OCI-LY7 (cell line): ENCODE measurements around the gene GABARAP. TPM values are rescaled to one million over a fixed set of nuclear protein-coding genes. Genes with fewer than 3 reads are reported as not detected.

Experiments
- BruUV-seq: library from RNA; stranded (reverse); fragments of 400-500 nt; replicated peaks from 2 replicates; lab custom pipeline; 2021; lab: Mats Ljungman, UMichigan
- CTCF ChIA-PET: fragments of 300-600 bp; sonication (Branson Sonifier 250); formaldehyde crosslinking; loops from one replicate; lab custom pipeline; 2022; ENCODE audit warnings: antibody characterized with exemption; ENCODE audit not compliant: unreplicated experiment; lab: Charles Lee
- POLR2A ChIA-PET: fragments of 300-600 bp; sonication (Branson Sonifier 250); formaldehyde crosslinking; loops from one replicate; lab custom pipeline; 2022; ENCODE audit warnings: antibody characterized with exemption; lab: Charles Lee
- DNase-seq: peaks from one replicate; pipeline ENCODE4 v3.0.0-alpha.2; 2015; ENCODE audit warnings: low spot score
- H2AFZ ChIP-seq: fragments of 200-600 bp; sonication (generic), shearing (Covaris generic); 2 replicates; pipeline ENCODE4 v1.6.1; 2014; ENCODE audit warnings: mild to moderate bottlenecking, antibody characterized with exemption, low read length, moderate library complexity
- H3K27ac ChIP-seq: fragments of 200-600 bp; sonication (generic); 2 replicates; pipeline ENCODE4 v1.5.1; 2014; ENCODE audit warnings: mixed run types, low read depth, mild to moderate bottlenecking, moderate library complexity, low read length, inconsistent platforms; ENCODE audit not compliant: poor library complexity, severe bottlenecking
- H3K36me3 ChIP-seq: fragments of 200-600 bp; sonication (generic); 2 replicates; pipeline ENCODE4 v1.6.1; 2014; ENCODE audit warnings: mild to moderate bottlenecking, antibody characterized with exemption, low read length, moderate library complexity, mixed read lengths; ENCODE audit not compliant: insufficient read depth
- H3K4me1 ChIP-seq: fragments of 200-600 bp; sonication (generic); 2 replicates; pipeline ENCODE4 v1.5.1; 2014; ENCODE audit warnings: mild to moderate bottlenecking, low read length; ENCODE audit not compliant: insufficient read depth, poor library complexity, severe bottlenecking
- H3K4me2 ChIP-seq: fragments of 200-600 bp; sonication (generic); 2 replicates; pipeline ENCODE4 v1.6.1; 2014; ENCODE audit warnings: mild to moderate bottlenecking, low read length
- H3K4me3 ChIP-seq: fragments of 200-600 bp; sonication (generic); 2 replicates; pipeline ENCODE4 v1.5.1; 2014; ENCODE audit warnings: mild to moderate bottlenecking, low read depth, low read length; ENCODE audit not compliant: poor library complexity, severe bottlenecking
- H3K79me2 ChIP-seq: fragments of 200-600 bp; sonication (generic); 2 replicates; pipeline ENCODE4 v1.6.1; 2016; ENCODE audit warnings: low read depth, mild to moderate bottlenecking, low read length, moderate library complexity, mixed read lengths; ENCODE audit not compliant: insufficient read depth
- H3K9me2 ChIP-seq: fragments of 200-600 bp; sonication (generic); 2 replicates; pipeline ENCODE4 v1.6.1; 2016; ENCODE audit warnings: mild to moderate bottlenecking, low read length, mixed read lengths; ENCODE audit not compliant: insufficient read depth
- H3K9me3 ChIP-seq: fragments of 200-600 bp; sonication (generic); 2 replicates; pipeline ENCODE4 v1.6.1; 2014; ENCODE audit warnings: mild to moderate bottlenecking, mixed run types, low read length, mixed read lengths
- H4K20me1 ChIP-seq: fragments of 200-600 bp; sonication (generic); 2 replicates; pipeline ENCODE4 v1.6.1; 2014; ENCODE audit warnings: mild to moderate bottlenecking, antibody characterized with exemption, low read length, moderate library complexity, mixed read lengths; ENCODE audit not compliant: insufficient read depth
- CTCF ChIP-seq: fragments of 200-600 bp; sonication (generic); conservative IDR thresholded peaks from 2 replicates; pipeline ENCODE4 v1.5.1; 2014; ENCODE audit warnings: mild to moderate bottlenecking, antibody characterized with exemption, low read length, moderate library complexity, mixed read lengths
- EZH2phosphoT487 ChIP-seq: fragments of 200-600 bp; sonication (generic); IDR thresholded peaks from 2 replicates; pipeline ENCODE4 v1.6.1; 2018; ENCODE audit warnings: low read depth, borderline replicate concordance, mild to moderate bottlenecking, mixed run types, antibody characterized with exemption, low read length, moderate library complexity, mixed read lengths
- intact Hi-C: fragments of 100-400 bp; cut with micrococcal nuclease; formaldehyde crosslinking; loops from one replicate; pipeline ENCODE4 v1.10.0; 2022; ENCODE audit not compliant: unreplicated experiment
- total RNA-seq, 2 experiments: library from RNA; depleted of rRNA in 1 of 2; stranded (reverse); fragments of >200 nt in 1 of 2; shearing (Covaris generic) in 1 of 2; gene quantifications; 2 replicates each; pipeline ENCODE4 v1.2.3, GENCODE V29; 2014 to 2022

Gene GABARAP
- total RNA-seq, 2 experiments from 2014 or later, result 128 to 199 TPM

- no peaks in the 10 kb centered on the region for H3K9me2 ChIP-seq
- H3K79me2 ChIP-seq, result peaks cover 24% of the 10 kb centered on the region
- no peak for TF ChIP-seq CTCF
- no peak for TF ChIP-seq EZH2phosphoT487
- peak overlapping the region; percentile 91 for H3K4me2 ChIP-seq
- H3K27ac ChIP-seq, result peak overlapping the region; percentile 71
- H3K4me3 ChIP-seq, result peak overlapping the region; percentile 75
- H3K36me3 ChIP-seq, result peaks cover 17% of the 10 kb centered on the region; the same call in 1 of the 2 replicates
- ChIA-PET POLR2A (interaction anchor here (0.6 kb wide), 2 partner anchors 47 to 263 kb away, joined by 3 read pairs; no protein-coding TSS in a partner anchor), CTCF (no interaction called here)
- intact Hi-C loops, result no loop called here
- no peaks in the 10 kb centered on the region for H3K9me3 ChIP-seq
- H3K4me1 ChIP-seq, result peaks cover 64% of the 10 kb centered on the region
- no peaks in the 10 kb centered on the region for H4K20me1 ChIP-seq
- no TSS peak for BruUV-seq
- H2AFZ ChIP-seq, result peak overlapping the region; percentile 17; the same call in 1 of the 2 replicates
- peak; percentile 68 for DNase-seq
These were observed 24.9 kb downstream of the GABARAP start for GRCh38 chr17:7217113-7217987.

GRCh38 chr17:7216242-7217112 lies 25.8 kb downstream of the GABARAP start:
- CTCF ChIA-PET, result no interaction called here
- no peaks in the 10 kb centered on the region for H3K9me2 ChIP-seq
- POLR2A ChIA-PET, result no interaction called here
- no peak overlapping the region for H2AFZ ChIP-seq
- peak overlapping the region; percentile 75 for H3K4me3 ChIP-seq
- peak overlapping the region; percentile 65 for H3K27ac ChIP-seq
- DNase-seq, result peak; percentile 22
- H3K36me3 ChIP-seq, result peaks cover 8% of the 10 kb centered on the region; the same call in 1 of the 2 replicates
- no peaks in the 10 kb centered on the region for H4K20me1 ChIP-seq
- no peak for TF ChIP-seq CTCF
- TF ChIP-seq EZH2phosphoT487, result no peak
- H3K4me2 ChIP-seq, result peak overlapping the region; percentile 78
- peaks cover 64% of the 10 kb centered on the region for H3K4me1 ChIP-seq
- peaks cover 30% of the 10 kb centered on the region for H3K79me2 ChIP-seq
- no peaks in the 10 kb centered on the region for H3K9me3 ChIP-seq
- BruUV-seq, result no TSS peak
- intact Hi-C loops, result no loop called here
